Transverse colon (tissue), 4 donors: ENCODE results near the gene SELL.

Source experiments
- EP300 ChIP-seq: sonication (generic); formaldehyde crosslinking; IDR thresholded peaks from one replicate; pipeline ENCODE4 v1.6.1; 2017; ENCODE audit warnings: antibody characterized with exemption, low read depth
- POLR2A ChIP-seq: fragments of 450-650 bp; IDR thresholded peaks from one replicate; pipeline ENCODE4 v1.6.1; 2016; ENCODE audit warnings: antibody characterized with exemption, mild to moderate bottlenecking, moderate library complexity
- POLR2AphosphoS5 ChIP-seq, 3 donors: sonication (generic); formaldehyde crosslinking; IDR thresholded peaks; one replicate each; pipeline ENCODE4 v1.6.1; 2016; ENCODE audit warnings: antibody characterized with exemption in 3 of 3
- TF ChIP-seq, protein P1 (sequence below), 5 experiments: fragments of 200-600 bp in 3 of 5; fragments of 450-650 bp in 2 of 5; sonication (generic) in 3 of 5; IDR thresholded peaks; 1 replicate in 2 of 5; 2 replicates in 3 of 5; pipeline ENCODE4 v1.5.1; 2016 to 2017; ENCODE audit warnings: antibody characterized with exemption in 5 of 5, inconsistent platforms in 3 of 5, mild to moderate bottlenecking in 2 of 5, moderate library complexity in 1 of 5

- TF ChIP-seq, protein P1, sequence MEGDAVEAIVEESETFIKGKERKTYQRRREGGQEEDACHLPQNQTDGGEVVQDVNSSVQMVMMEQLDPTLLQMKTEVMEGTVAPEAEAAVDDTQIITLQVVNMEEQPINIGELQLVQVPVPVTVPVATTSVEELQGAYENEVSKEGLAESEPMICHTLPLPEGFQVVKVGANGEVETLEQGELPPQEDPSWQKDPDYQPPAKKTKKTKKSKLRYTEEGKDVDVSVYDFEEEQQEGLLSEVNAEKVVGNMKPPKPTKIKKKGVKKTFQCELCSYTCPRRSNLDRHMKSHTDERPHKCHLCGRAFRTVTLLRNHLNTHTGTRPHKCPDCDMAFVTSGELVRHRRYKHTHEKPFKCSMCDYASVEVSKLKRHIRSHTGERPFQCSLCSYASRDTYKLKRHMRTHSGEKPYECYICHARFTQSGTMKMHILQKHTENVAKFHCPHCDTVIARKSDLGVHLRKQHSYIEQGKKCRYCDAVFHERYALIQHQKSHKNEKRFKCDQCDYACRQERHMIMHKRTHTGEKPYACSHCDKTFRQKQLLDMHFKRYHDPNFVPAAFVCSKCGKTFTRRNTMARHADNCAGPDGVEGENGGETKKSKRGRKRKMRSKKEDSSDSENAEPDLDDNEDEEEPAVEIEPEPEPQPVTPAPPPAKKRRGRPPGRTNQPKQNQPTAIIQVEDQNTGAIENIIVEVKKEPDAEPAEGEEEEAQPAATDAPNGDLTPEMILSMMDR (IDR thresholded peaks at IDR 0.05): no peak
- no peak for TF ChIP-seq EP300
- TF ChIP-seq POLR2A: no peak
- TF ChIP-seq POLR2AphosphoS5 (IDR thresholded peaks at IDR 0.05): no peak
These were observed 67.1 kb downstream of the SELL start for GRCh38 chr1:169644297-169644696.
